Activated CD4-positive, alpha-beta T cell treated with anti-CD3 and anti-CD28 coated beads, Interleukin-2, amount 50 U/mL, for 24 hours (primary cell): Measurements from ENCODE around the gene TTC16.

Source experiments
- DNase-seq, 2 donors: peaks; one replicate each; pipeline ENCODE4 v3.0.0-alpha.2; 2020; ENCODE audit warnings: low read depth in 1 of 2, low spot score in 1 of 2

Gene TTC16

DNA sequence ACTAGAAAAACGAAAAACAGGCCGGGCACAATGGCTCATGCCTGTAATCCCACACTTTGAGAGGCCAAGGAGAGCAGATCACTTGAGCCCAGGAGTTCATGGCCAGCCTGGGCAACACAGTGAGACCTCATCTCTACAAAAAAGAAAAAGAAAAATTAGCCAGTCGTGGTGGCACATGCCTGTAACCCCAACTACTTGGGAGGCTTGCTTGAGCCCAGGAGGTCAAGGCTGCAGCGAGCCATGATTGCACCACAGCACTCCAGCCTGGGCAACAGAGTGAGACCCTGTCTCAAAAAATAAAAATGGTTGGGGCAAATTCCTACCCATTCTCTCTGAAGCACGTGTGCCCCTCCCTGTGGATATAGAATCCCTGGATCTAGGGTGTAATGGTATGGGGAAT lies 17.5 kb upstream of the TTC16 start:
- DNase-seq = no peak

DNA sequence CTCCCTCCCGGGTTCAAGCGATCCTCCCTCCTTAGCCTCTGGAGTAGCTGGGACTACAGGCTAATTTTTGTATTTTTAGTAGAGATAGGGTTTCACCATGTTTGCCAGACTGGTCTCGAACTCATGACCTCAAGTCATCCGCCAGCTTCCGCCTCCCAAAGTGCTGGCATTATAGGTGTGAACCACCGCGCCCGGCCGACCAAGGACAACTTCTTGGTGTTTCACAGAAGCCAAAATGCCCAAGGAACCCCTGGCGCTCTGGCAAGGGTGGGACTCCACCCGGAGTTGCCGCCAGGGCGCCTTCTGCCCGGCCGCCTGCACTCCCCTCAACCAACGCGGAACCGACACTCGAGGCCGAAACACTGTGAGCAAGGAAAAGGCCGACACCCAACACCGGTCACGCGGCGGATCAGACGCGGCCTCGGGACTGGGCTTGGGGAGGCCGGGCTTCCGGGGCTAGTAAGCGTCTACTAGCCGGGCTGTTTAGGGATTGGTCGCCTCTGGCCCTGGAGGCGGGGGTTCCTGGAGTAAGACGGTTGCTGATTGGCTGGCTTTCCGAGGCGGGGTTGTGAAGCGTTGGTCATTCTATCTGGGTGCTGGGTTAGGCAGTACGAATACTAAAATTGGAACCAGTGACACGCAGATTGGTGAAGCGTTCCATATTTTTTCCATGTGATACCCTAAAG lies 16.8 kb upstream of the TTC16 start:
- peak; percentile 63 to 86 for DNase-seq

DNA sequence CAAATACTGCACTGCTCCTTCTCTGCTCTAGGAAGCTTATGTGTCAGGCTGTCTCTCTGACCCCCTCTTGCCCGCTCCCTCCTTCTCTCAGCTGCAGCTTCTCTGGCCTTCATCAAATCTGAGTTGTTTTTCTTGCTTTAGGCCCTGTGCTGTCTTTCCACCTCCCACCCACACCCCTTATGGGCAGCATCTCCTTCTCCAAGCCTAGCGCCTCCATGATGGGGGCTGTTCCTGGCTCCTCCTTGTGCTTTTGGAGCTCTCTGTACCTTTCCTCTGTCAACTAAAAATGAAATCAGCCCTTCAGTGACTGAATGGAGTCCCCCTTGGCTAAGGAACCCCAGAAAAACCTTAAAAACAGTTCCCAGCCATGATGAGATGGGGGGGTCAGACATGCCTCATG lies 15.7 kb upstream of the TTC16 start:
- no peak for DNase-seq

DNA sequence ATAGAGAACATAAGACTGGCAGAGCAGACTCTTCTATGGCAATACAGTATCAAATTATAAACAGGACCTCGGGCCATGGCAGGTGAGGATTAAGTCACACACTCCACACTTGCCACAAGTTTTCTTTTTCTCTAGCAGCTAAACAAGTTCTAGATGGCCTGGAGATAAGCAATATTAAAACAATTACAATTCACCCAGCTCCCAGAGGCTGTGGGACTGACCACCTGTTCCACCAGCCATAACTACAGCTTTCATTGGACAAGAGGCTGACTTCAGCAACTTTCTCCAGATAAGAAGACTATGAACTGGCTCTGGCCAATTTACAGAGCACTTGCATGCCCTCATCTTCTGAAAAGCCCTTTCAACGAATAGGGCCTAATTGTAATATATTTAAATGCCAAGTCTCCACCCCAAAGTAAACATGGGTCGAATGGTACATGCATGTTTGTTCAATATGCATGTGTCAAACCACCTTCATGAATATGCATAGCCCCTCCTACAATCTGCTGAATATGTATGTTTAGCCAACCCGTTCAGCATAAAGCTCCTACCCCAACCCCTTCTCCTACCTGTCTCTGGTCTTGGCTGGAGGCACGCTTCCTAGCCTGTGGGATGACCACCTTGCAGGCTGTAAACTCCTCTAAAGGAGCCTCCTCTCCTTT lies 15.2 kb upstream of the TTC16 start:
- no peak for DNase-seq

DNA sequence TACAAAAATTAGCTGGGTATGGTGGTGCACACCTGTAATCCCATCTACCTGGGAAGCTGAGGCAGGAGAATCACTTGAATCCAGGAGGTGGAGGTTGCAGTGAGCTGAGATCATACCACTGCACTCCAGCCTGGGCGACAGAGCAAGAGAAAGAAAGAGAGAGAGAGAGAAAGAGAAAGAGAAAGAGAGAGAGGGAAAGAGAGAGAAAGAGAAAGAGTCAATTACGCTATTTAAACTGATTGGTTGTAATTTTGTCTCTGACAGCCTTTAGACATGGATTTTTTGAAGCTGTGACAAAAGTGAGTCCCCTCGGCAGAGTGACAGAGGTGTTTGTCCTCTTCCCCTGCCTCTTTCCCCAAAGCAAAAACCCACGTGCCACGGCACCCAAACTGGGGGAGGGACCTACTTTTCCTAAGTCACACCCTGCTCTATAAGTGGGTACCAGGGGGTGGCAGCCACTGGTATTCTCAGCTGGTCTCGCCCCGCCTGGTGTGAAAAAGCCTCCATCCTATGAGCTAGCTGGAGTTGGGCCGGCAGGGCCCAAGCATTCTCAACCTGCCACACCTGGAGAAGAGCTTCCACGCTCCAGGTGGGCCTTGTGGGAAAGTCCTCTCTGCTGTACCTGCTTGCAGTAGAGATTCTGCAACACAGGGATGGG lies 12.5 kb upstream of the TTC16 start:
- DNase-seq = no peak

DNA sequence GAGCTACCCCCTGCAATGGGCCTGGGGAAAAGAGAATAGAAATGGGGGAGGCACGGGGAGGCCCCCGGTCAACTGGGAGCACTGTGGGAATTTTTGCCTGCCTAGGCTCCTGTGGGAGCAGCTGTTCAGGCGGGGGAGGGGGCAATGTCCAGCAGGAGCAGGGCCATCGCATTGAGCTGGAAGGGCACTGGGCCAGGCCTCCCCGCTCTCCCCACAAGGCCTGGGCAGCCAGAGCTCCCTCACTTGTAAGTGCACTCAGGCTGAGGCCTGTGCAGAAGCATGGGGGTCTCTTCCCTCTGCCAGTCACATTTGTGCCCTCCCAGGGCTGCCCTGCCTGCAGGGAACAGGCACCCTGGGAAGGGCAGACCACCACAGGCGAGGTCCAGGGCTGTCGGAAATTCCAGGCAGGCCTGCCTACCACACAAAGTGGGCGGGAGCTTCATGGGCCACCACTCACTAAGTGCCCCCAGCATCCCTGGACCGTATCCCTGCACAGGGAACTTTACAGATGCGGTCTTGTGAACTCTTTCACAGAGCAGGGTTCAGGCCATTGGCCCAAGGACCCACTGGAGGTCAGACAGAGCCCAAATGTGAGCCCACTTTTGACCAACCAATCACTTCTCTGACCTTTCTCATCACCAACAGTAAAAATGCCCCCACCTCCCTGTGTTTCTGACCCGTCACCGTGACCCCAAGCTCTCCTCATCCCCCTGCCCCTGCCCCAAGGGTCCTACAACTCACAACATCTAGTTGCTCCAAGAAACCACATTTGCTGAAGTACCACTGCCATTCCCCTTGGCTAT lies 10.1 kb upstream of the TTC16 start:
- no peak for DNase-seq

DNA sequence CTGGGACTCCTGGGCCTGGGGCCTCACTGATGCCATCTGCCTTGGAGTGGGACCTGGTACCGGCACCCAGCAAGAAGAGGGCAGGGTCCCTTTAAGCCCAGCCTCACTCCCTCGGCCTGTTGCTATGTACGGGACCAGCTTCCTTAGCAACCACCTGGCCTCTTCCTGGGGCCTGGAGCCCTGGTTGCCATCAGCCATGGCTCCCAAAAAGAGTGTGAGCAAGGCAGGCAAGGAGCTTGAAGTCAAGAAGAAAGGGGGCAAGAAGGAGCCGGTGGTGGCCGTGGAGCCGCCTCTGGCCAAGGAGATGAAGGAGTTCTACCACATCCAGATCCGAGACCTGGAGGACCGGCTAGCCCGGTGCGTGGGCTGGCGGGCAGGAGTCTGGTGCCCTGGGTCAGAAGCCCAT lies 9.0 kb upstream of the TTC16 start, which contains the start of gene CFAP157:
Gene CFAP157 (plus strand): TSS at position 153 of the 406 bp plus-strand sequence. CDS start 44 bp downstream, at position 197.
- DNase-seq = no peak

DNA sequence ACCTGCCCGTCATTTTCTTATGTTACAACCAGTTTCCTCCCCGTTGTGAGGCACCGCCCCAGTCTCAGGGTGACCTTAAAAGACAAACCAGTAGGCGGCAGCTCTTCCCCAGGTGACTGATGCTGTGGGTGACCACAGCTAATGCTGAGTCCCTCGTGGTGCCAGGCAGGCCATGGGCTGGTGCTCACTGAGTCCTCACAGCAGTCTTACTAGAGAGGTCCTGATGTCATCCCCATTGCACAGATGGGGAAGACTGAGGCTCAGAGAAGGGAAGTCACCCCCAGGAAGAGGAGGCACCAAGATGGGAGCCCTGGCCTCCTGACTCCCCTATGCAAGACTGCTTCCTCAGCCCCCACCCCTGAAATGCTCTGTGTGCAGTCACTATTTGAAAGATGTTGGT lies 8.1 kb upstream of the TTC16 start:
- DNase-seq = no peak

DNA sequence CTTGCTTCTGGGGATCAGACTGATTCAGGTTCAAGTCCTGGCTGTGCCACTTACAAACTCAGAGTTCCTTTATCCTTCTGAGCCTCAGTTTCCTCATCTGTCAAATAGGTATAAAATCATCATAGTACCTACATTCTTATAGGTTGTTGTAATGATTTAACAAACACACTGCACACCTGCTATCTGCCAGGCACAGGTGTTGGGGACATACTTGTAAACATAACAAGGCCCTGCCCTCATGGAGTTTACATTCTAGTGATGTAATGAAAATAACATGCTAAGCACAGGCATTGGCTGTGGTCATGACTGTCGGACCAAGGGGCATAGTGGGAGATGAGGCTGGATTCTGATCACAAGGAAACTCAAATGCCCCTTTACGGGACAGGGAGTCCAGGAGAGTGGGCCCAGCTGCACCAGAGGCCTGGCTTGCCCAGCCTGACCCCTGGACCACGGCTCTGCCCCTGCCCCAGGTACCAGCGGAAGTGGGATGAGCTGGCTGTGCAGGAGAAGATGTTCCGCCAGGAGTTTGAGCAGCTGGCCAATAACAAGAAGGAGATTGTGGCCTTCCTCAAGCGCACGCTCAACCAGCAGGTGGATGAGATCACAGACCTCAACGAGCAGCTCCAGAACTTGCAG lies 6.8 kb upstream of the TTC16 start:
- no peak for DNase-seq

DNA sequence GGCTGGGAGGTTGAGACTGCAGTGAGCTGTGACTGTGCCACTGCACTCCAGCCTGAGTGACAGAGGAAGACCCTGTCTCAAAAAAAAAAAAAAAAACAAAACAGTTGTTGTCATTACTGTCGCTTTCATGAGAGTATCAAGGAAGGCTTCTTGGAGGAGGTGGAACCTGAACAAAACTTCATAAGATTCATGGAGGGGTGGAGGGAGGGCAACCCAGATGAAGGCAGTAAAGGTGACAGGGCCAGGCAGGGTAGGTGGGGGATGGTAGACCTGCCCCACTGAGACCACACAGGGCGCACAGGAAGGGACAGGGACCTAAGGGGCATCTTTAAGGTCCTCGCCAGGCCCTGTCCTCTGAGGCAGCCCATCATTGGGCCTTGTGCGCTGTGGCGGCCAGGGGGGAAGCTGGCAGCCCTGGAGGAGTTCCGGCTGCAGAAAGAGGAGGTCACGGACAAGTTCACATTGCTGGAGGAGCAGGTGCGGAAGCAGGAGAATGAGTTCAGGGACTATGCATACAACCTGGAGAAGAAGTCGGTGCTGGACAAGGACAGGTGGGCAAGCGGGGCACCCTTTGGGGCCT lies 5.6 kb upstream of the TTC16 start:
- DNase-seq = no peak

DNA sequence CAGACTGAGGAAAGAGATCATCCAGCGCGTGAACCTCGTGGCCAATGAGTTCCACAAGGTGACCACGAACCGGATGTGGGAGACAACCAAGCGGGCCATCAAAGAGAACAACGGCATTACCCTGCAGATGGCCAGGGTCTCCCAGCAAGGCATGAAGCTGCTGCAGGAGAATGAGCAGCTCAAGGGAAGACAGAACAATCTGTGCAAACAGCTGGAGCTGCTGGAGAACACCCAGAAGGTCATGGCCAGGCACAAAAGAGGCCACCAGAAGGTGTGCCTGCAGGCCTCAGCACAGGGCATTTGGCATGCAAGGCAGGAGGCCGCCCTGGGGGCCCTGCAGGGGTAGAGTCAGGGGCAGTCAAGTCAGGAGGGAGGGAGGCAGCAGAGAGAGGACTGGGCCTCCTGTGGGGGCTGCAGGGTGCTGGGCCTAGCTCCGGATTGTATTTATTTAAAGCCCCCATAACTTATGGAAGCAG lies 4.6 kb upstream of the TTC16 start:
- DNase-seq = no peak

DNA sequence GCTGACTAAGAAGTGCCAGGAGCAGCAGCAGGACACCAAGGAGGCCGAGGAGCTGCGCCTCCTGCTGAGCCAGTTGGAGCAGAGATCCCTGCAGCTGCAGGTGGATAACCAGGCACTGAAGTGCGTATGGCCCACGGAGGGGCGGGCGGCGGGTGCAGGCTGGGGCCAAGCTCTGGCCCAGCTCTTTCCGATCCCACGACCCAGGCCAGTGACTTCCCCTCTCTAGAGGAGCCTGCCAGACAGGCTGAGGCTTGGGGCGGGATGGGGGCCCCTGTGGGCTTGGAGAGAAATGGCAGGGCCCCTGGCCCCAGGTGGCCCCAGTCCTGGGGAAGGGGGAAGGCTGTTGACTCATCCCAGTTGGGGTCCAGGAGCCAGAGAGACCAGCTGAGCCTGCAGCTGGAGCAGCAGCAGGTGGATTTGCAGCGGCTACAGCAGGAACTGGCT lies 4.0 kb upstream of the TTC16 start:
- DNase-seq = no peak

DNA sequence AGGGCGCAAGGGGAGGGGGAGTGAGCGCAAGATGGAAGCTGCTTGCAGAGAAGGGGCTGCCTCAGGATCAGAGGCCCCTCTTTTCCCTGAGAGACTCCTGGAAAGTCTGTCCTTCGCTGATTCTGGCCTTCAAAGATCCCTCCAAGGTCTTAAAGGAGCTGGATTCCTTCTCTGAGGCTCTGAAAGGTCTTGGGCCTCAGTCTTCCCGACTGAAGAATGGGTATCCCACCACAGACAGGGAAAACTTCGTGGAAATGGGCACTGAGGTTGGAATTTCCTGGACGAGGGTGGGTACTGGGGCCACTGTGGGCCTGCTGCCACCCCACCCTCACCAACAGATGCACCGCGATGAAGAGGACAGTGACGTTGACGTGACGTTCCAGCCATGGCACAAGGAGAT lies 3.5 kb upstream of the TTC16 start:
- DNase-seq = no peak

DNA sequence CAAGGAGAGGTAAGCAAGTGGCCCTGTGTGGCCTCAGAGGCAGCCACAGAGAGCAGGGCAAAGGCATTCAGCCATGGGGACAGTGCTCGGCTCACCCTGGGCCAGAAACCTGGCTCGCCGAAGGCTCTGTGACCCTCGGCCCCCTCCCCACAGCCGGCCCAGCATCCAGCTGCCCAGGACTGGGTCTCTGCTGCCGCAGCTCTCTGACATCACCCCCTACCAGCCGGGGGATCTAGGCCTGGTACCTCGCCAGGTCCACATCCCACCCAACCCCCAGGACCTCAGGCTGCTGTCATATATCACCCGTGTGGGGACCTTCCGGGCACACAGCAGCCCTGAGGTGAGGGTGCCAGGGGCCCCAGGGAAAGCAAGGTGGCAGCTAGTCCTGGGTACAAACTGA lies 3.0 kb upstream of the TTC16 start:
- no peak for DNase-seq

DNA sequence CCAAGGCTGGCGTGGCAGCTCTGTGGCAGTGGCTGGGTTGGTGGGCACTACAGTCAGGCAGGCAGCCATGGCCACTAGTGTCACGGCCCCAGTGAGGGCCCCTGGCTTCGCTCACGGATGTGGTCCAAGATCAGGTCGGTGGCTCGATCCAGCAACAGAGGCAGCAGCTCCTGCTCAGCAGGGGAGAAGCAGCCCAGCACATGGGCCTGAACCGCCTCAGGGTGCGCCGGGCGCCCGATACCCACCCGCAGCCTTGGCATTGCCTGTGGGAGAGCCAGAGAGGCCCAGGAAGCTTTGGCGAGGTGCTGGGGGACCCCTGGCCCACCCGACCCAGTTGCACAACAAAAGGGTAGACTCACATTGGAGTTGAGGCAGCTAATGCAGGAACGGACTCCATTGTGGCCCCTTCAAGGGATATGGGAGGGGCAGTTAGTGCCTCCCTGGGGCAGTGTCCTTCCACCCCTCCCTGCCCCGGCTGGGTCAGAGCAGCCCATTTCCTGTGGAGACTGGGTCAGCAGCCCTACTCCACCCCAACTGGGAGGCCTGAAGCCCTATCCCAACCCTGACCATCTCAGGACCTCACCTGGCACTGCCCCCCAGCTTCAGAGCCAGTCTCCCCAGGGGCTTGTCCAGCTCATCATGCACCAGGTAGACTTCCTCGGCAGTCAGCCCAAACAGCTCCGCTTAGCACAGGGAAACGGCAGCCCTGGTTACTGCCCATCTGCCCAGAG lies 1.7 kb upstream of the TTC16 start:
- no peak for DNase-seq

DNA sequence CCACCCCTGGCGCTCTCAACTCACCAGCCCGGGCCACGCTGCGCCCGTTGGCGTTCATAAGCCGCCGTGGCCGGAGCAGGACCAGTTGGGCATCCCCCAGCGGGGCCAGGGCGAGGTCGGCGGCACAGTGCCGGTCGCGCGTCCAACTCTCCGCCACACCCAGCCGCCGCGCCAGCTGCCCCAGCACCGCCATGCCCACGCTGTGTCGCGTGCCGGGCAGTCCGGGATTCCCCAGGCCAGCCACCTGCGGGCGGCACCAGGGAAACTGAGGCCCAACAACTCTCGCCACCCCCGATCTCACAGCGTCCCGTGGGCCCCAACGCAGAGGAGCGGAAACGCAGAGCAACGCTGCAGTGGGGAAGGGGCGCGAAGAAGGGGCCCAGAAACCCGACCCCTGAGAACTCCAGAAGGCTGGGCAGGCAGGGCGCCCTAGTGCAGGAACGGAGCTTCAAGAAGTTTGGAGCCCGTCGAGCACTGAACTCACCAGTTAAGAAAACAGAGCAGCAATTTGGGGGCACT lies 869 bp upstream of the TTC16 start:
- no peak for DNase-seq

DNA sequence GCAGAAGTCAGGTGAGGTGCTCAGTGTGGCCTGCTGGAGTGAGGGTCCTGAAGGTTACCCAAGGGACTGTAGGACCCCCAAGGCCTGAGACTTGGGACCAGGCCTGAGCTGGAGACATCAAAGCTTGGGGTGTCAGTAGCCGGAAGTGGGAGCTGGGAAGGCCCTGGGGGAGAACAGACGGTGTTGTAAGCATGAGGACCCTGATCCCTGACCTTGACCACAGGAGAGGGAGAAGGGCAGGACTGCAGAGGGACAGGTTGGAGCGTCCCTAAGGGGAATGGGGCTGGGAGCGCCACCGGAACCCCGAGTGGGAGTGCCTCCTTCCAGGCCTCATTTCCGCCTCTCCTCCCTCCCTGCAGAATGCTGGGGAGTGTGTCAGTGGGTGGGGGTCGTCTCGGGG lies 533 bp downstream of the TTC16 start:
- no peak for DNase-seq

DNA sequence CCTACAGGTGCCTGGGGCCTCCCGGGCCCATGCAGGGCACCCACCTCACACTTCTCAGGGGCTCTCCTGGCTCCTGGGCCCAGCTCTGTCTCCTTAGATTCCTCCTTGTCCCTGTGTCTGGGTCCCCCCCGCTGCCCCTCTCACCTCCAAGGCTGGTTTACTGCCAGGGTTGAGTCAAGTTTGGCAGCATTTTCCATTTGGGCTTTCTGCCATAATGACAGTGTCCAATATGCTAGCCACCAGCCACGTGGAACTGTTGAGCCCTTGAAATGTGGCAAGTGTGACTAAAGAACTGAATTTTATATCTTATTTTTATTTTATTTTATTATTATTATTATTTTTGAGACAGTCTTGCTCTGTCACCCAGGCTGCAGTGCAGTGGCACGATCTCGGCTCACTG lies 1.9 kb downstream of the TTC16 start:
- DNase-seq = no peak

DNA sequence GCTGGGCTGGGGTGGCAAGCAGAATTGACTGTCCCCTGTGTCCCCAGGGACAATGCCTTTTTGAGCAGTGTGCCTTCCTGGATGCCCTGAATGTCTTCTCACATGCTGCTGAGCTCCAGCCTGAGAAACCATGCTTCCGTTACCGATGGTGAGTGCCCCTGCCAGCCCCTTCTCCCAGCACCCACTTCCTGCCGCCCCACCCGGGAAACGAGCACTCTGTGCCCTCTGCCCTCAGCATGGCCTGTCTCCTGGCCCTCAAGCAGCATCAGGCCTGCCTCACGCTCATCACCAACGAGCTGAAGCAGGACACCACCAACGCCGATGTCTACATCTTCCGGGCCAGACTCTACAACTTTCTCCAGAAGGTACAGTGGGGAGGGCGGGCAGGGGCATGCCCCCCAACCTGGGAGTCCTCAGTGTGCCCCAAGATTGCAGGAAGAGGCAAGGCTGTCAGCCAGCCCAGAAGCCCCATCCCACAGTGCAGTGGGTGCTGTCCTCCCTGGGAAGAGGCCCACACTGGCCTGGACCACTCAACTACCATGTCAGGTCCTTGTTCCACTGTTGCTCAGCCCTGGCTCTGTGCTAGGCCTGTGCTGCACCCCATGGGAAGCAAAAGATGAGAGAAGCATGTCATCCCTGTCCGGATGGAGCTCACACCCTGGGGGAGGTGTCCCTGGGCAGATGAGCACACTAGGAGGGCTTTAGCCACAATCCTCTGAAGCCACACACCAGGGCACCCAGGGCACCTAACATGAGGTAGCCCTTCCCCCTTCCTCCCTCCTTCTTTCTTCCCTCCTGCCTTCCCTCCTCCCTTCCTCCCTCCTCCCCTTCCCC lies 4.4 kb downstream of the TTC16 start:
- DNase-seq = no peak
